Endometrial microvascular endothelial cells (primary cell): Measurements from ENCODE around the gene RTL1. TPM values are rescaled to one million over a fixed set of nuclear protein-coding genes. Genes with fewer than 3 reads are reported as not detected.

Experiments used
- in situ Hi-C: cut with HindIII; loops from 2 replicates; pipeline ENCODE4 v1.10.0; 2017; ENCODE audit warnings: low sequenced_read_pairs, low pct_unique_long_range_greater_than_20kb; ENCODE audit errors: inconsistent ontology term
- total RNA-seq: library from RNA; depleted of rRNA; stranded (reverse); fragments of >200 nt; gene quantifications from one replicate; pipeline ENCODE4 v1.2.3, GENCODE V29; 2015; ENCODE audit errors: inconsistent ontology term

RTL1 gene
- total RNA-seq: not detected

DNA sequence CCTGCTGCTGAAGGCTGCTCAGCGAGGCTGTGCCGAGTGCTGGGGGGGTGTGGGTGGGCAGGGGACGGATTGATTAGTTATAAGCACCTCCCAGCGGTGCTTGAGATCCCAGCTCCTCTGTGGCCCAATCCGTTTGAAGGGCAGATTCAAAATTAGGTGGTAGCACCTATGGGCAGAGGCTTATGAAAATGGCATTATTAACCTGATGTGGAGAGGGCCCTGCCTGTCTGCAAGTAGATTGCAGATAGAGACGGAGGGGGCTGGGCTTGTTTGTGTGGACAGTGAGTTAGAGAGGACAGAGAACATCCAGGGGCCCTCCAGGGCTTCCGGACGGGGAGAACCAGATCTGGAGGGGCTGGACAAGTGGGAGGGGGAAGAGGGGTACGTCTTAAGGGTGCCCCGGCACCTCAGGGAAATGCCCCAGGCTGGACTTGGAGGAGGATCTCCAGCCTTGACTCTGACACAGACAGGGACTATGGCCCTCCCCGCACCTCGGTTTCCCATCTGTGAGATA, at the start of gene RTL1:
Gene RTL1 (minus strand): TSS at position 51 of the 514 bp plus-strand sequence. CDS start 18,934 bp downstream, outside the sequence.
- in situ Hi-C loops: no loop called here

DNA sequence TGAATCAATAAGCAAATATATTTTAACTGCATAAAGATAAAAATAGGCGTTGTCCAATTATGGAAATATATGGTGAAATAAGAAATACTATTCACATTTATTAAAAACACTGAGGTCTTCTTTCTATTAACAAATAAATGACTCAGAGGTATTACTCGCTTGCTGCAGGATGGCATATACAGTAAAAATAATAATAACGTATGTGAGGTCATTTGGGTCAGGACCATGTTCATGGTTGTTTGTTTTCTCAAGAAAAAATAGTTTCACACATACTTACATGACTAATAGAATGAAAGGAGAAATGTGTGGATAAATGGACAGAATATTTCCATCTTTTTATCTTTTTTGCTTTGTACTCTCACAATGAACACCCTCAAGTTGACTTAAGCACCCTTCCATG, 46.5 kb upstream of the RTL1 start:
- in situ Hi-C loops: no loop called here

DNA sequence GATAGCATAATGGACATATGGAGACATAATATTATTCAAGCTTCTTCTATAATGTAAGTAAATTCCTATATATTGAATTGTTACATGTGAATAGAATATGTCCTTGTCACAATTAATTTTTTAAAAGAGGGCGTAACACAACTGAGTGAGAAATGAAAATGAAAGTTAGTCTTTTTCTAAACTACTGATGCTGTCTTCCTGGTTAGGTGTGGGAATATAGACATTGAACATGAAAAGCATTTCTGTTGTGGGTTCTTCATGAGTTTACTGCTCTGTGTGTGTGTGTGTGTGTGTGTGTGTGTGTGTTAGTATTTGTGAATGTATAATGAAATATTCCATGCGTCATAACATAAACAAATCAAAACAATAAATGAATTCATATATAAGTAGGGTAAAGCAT, 40.5 kb upstream of the RTL1 start:
- in situ Hi-C loops: no loop called here

DNA sequence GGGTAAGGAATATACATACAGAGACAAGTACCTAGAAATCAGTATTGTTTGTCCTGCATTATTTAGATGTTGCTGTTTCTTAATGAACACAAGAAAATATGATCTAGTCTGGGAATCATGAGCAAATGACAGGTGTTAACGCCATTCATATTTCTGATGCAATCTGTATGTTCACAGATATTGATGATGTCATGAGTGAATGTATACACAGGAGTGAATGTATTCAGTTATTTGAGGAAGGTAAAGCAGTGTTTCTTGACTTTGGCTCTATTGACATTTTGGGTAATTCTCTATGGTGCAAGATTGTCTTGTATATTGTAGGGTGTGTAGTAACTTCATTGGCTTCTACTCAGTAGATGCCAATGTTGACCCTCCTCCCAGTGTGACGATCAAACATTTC, 26.7 kb upstream of the RTL1 start:
- in situ Hi-C loops: no loop called here

DNA sequence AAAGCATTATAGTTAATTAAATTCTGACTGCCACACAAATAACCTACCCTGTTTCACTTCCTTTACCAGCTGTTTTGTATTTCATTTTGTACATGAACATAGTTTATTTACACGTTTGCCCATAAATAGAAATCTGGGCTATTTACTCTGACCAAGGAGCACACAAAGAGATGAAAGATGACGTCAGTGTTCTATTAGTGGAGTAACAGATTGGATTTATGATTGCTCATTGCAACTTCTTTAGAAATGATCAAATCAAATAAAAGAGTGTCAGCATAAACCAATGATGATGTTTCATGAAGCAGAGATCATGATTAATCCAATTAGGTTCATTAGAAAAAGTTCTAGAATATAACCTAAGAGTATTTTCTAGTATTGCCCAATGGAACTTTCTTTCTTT, 12.0 kb upstream of the RTL1 start:
- in situ Hi-C loops: no loop called here

DNA sequence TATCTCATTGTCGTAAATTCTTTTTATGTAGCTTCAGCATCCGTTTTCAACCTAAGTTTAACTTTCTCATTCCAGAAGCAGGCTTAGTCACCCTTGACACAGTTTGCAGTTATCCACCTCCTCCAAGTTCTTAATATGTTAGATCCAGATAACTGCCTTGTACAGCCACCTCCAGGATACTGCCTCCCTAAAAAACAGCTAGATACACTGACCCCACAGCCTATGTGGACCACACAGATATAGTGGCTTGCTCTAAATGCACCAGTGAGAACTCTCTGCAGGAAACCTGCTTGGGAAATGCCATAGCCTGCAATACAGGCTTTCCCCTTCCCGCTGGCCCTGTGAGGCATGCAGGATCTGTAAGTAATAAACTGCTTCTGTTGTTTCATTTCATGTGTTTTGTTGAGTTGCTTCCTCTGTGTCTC, 11.1 kb upstream of the RTL1 start:
- in situ Hi-C loops: no loop called here

DNA sequence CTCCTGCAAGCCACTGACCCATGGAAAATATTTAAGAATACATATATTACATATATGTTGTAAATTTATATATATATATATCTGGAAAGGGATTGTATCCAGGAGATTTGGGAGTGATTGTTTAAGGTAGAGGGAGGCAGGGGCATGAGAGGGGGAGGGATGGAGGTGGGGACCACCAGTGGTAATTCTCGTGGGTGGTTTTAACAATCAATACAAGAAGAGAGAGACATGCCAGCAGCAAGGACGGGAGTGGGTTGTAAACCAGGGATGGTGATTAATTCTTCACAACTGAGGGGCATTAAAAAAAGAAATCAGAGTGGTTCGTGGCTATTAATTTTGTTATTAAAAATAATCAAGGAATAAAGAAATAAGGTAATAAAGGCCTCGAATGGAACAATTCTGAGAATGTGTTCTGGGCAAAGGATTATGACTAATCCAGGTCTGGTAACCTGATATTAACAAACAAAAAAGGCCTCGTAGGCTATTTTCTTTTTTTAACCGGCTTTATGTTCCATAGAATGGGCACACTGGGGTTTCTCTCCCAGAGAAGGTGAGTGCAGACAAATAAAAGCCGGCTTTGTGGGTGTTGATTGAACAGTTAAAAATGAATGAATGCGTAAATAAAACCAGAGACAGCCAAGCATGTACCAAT, 8.3 kb upstream of the RTL1 start:
- in situ Hi-C loops: no loop called here

DNA sequence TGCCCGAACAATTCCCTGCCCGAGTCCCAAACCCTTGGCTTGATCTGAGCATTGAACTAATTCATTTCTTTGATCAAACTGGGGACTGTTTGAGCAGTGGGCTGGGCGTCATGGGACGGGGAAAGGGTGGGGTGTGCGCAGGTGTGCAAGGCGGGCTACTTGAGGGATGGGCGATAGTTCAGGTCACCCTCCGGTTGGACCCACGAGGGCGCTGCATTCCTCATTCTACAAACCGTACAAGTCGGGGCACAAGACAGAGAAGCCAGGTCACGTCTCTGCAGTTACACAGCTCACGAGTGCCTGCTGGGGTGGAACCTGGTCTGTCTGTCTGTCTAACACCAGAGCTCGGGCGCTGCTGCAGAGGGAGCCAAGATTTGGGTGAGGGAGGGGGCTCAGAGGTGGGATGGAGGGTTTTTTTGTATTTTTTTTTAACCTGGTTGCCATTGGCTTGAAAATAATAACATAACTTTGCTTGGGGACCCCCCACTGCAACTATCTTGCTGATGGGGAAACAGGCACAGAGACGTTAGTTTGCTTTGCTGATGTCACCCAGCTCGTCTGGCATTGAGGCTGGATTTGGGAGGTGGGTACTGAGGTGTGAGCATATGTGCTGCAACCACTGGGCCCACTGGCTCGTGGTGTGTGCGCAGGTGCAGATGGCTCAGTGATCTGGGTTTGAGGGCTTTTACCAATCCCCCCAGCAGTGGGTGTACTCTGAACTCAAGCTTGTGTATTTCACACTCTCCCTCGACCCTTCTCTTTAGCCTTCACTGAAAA, 7.6 kb upstream of the RTL1 start:
- in situ Hi-C loops: no loop called here

DNA sequence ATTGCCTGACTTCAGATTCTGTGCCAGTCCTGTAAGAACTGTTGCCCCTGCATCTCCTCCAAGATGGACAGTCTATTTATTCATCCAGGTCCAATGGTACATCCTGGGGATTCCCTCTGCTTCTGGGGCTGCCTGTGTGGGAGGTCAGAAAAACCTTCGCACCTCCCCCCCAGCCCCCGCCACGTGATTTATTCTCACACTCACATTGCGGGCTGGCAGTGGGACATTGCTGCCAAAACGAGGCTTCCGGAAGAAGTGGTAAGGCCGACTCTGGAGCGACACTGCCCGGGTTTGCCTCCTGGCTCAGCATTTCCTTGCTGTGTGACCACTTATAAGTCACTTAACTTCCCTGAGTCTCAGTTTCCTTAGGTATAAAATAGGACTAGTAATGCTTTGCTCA, 5.9 kb upstream of the RTL1 start:
- in situ Hi-C loops: no loop called here

DNA sequence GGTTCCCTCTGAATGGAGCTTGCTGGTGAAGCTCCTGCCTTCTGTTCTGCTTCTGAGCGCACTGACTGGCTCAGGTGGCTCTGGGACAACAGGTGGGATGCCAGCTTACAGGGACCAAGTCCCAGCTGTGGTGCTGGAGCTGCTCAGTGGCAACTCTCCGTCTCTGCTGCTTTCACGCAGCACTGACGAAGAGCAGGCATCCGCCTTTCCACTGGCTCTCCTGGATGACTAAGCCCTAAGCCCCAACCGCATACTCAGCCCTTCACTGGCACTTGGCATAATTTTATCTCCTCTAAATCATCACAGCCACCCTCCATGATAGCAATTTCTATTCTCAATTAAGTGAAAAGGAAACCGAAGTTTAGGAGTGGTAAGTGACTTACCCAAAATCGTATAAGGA, 3.7 kb upstream of the RTL1 start:
- in situ Hi-C loops: no loop called here

DNA sequence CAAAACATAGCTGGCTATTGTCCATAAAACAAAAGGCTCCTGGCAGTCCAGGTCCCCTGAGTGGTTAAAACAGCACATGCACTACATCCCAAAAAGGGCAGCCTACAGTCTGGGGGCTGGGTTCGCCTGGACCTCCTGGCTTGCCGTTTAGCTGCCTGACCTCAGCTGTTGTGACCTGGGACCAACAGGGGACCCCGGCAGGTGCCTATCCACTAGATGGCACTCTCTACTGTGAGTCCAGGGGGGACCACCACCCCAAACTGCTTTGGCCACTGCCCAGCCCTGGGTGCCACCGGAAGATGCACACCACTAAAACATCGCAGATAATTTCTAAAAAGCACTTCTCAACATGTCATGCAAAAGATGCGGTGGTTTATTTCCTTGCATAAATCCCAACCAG, 2.9 kb upstream of the RTL1 start:
- in situ Hi-C loops: no loop called here

DNA sequence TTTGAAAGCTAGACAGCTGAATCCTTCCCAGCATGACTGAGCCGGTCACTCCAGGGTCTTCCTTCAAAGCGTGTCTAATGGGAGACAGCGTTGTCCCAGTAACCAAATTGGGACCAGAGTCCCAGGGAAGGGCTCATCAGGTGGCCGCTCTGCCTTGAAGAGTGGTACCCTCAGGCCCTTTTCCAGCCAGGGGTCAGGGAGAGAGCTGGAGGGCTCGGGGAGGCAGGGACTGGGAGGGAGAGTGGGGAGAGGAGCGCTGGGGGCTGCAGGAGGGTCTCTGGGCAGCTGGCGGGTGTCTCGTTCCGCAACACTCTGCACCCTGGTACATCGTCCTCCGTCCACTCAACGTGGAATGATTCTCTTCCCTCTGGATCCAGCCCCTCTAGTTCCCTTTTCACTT, 1.6 kb upstream of the RTL1 start:
- in situ Hi-C loops: no loop called here

DNA sequence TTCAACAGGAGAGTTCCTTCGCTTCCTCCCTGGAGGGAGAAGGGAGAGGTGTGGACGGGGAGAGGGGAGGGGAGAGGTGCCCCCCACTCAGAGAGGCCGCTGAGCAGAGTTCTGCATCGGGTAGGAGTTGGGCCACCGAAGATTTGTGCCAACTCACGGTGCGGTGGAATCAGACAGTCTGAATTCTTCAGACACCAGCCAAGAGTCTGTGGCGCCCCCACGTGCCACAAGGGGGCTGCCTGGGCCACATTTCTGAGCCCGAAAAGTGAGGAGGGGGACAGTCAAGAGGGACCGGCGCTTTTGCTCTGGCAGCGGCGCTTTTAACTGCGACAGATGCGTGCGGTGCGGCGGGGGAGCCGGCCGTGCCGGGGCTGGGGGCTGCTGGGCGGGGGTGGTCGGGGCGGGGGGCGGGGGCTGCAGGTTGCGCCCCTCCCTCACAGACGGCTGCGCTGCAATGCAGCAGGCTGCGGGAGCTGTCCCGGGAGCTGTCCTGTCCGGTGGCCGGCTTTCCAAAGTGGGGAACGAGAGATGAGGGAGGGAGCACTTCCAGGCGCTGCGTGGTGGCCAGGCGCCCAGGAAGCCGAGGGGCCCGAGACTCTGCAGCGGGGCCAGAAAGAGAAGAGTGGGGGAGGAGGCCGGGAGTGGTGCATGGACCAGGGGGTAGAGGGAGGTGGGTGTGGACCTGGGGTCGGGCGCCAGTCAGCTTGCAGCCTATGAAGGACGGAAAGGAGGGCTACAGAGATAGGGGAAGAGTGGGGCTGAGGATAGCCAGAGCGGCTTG, 975 bp upstream of the RTL1 start:
- in situ Hi-C loops: no loop called here

DNA sequence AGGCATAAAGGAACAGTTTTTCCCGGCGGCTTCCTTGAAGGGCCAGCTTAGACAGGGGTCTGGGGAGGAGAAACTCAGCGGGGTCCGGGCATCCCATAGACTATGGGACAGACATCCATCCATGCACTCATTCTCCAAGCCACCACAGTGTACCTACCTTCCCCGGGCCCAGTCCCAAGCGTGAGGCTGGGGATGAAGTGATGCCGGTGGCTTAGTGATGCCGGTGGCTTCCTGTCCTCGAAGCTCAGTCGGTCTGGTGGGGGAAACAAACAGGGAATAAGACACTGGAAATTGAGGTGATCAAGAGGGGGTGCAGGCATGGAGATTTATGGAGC, 421 bp downstream of the RTL1 start:
- in situ Hi-C loops: no loop called here

DNA sequence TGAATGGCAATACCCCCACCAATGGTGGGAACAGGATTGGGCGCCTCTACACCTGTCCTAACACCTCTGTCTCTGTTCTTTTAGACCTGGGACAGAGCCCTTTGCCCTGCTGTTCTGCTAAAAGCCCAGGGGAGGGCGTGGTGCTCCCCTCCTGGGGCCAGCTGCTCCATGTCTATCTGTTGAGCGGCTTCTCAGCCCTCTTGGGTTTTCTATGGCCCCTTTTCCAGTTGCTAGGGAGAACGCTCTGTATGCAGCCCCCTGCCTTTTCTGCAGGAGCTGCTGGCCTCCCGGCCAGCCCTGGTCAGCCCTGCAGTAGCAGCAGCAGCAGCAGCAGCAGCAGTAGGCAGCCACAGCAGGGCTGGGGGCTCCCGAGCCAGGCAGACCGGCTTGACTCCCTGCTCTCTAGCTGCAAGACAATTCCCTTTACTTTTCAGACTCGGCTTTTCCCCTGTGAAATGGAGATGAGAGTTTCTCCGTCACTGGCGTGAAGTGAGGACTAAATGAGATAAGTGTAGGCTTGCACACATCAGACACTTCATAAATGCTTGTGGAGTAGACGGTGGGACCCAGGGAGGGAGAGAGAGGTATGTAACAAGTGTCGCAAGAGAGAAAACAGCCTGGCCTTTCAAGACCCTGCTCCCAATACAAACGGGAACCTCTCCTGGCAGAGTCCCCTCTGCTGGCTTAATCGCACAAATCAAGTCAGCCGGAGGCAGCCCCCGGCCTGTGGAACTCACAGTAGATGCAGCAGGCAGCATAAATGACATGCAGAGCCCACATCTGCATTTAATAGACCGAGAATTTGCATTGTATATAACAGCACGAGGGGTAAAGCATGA, 1.0 kb downstream of the RTL1 start:
- in situ Hi-C loops: no loop called here

DNA sequence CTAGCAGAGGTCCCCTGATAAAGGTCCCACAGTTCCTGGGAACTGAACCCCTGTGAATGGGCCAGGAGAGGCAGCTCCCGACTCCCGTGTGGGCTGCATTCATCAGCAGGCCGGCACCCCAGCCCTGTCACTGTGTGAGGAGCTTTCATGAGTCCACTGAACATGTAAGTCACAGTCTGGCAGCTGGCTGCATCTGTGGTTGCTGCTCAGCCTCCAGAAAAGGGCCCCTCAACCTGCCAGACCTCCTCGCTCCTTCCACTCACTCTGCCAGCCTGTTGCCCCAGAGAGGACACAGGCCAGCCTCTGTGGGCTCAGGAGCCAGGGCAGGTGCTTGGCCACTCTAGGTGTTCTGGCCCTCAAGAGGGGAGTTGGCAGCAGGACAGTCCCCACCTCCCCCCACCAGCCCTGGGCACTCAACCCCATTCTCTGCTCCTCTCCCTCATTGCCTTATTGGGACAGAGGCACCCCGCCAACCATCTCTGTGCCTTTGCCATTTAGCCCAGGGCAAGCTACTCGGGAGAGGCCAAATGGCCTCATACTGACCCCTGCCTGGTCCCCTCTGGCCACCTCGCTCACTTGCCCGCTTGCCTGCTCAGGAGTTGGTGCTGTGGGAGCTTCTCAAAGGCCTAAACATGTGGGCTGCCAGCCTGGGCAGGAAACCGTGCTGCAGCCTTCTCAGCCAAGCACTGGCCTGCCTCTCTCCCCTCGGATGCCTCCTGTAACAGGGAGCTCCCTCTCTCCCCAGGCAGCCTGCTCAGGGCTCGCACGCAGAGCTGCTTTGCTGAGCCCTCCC, 1.9 kb downstream of the RTL1 start:
- in situ Hi-C loops: no loop called here

DNA sequence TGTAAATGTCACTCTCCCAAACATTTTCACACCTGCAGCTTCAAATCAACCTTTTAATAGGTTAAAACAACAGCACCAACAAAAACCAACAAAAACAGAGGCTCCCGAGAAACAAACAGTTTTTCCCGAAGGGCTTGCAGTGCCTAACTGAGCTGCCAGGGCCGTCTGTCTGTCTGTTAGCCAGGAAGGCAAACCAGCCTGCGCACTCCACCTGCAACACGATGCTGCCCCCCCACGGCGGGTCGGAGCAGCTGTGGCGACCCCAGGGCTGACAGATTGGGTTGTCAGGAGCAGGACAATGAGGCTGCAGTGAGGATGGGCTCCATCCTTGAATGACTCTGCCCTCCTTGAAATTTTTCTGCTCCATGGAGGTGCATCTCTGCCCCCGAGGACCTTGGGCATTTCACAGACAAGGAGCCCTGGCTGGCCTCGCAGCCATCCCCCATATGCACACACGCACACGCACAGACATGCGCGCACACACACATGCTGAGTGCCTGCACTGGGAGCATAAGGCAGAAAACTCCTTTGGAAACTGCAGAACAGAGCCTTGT, 2.6 kb downstream of the RTL1 start:
- in situ Hi-C loops: no loop called here
